CD14-positive monocyte (primary cell): ENCODE data around the gene CADM2. TPM values are rescaled to one million over a fixed set of nuclear protein-coding genes. Genes with fewer than 3 reads are reported as not detected.

Experiments
- DNase-seq, 3 donors: peaks; one replicate each; pipeline ENCODE4 v3.0.0-alpha.2; 2011 to 2022
- H2AFZ ChIP-seq: 2 replicates; pipeline ENCODE4 v1.6.0; 2012; ENCODE audit warnings: mild to moderate bottlenecking, low read depth, low read length, inconsistent platforms; ENCODE audit not compliant: insufficient read depth, poor library complexity, severe bottlenecking
- H3K27ac ChIP-seq, 2 donors: 1 replicate in 1 of 2; 2 replicates in 1 of 2; pipeline ENCODE4 v1.5.1; 2012 to 2013; ENCODE audit warnings: low read length in 2 of 2, control low read depth in 1 of 2, inconsistent platforms in 1 of 2, low read depth in 1 of 2, mild to moderate bottlenecking in 1 of 2
- H3K27me3 ChIP-seq, 2 donors: one replicate each; pipeline versions ENCODE4 v1.6.0 to v1.6.1; 2011 to 2013; ENCODE audit warnings: low read length in 2 of 2; ENCODE audit not compliant: control insufficient read depth in 2 of 2, insufficient read depth in 2 of 2
- H3K36me3 ChIP-seq, 2 donors: replicated peaks in 1 of 2; 1 replicate in 1 of 2; 2 replicates in 1 of 2; pipeline versions ENCODE4 v1.5.1 to v1.6.1; 2012 to 2013; ENCODE audit warnings: low read length in 2 of 2, control low read depth in 1 of 2, inconsistent platforms in 1 of 2, mild to moderate bottlenecking in 1 of 2; ENCODE audit not compliant: insufficient read depth in 2 of 2, control insufficient read depth in 1 of 2
- H3K4me1 ChIP-seq, 2 donors: 1 replicate in 1 of 2; 2 replicates in 1 of 2; pipeline versions ENCODE4 v1.5.1 to v1.6.1; 2012 to 2013; ENCODE audit warnings: low read length in 2 of 2, control low read depth in 1 of 2, inconsistent platforms in 1 of 2, mild to moderate bottlenecking in 1 of 2, moderate library complexity in 1 of 2; ENCODE audit not compliant: insufficient read depth in 2 of 2, control insufficient read depth in 1 of 2
- H3K4me2 ChIP-seq: replicated peaks from 2 replicates; pipeline ENCODE3; 2012; ENCODE audit warnings: low read length, moderate library complexity, mild to moderate bottlenecking; ENCODE audit not compliant: poor library complexity, severe bottlenecking; ENCODE audit errors: extremely low read depth
- H3K4me3 ChIP-seq, 3 experiments: fragments of 200-600 bp in 1 of 3; sonication (generic) in 1 of 3; replicated peaks in 1 of 3; 1 replicate in 2 of 3; 2 replicates in 1 of 3; pipeline ENCODE4 v1.5.1; 2011 to 2013; ENCODE audit warnings: low read length in 3 of 3, mild to moderate bottlenecking in 3 of 3, control low read depth in 2 of 3, low read depth in 2 of 3, inconsistent platforms in 1 of 3, moderate library complexity in 1 of 3
- H3K79me2 ChIP-seq: 2 replicates; pipeline ENCODE4 v1.6.0; 2012; ENCODE audit warnings: mild to moderate bottlenecking, control low read depth, inconsistent platforms, low read length, moderate library complexity; ENCODE audit not compliant: insufficient read depth
- H3K9ac ChIP-seq: 2 replicates; pipeline ENCODE4 v1.6.0; 2017; ENCODE audit warnings: low read length, mild to moderate bottlenecking; ENCODE audit not compliant: insufficient read depth, poor library complexity, severe bottlenecking
- H3K9me3 ChIP-seq, 2 donors: replicated peaks in 1 of 2; 1 replicate in 1 of 2; 2 replicates in 1 of 2; pipeline versions ENCODE4 v1.5.1 to v1.6.1; 2012 to 2013; ENCODE audit warnings: low read length in 2 of 2, control low read depth in 1 of 2; ENCODE audit not compliant: control insufficient read depth in 1 of 2, insufficient read depth in 1 of 2
- H4K20me1 ChIP-seq: 2 replicates; pipeline ENCODE4 v1.6.0; 2012; ENCODE audit warnings: mild to moderate bottlenecking, low read length, control low read depth, moderate library complexity; ENCODE audit not compliant: insufficient read depth
- H3K27ac Mint-ChIP-seq, 7 donors: one replicate each; pipeline ENCODE4 v1.8.0; 2020; ENCODE audit warnings: mild to moderate bottlenecking in 7 of 7, mixed read lengths in 7 of 7, moderate library complexity in 6 of 7, inconsistent platforms in 2 of 7
- H3K27me3 Mint-ChIP-seq, 3 donors: one replicate each; pipeline ENCODE4 v1.8.0; 2021 to 2022; ENCODE audit warnings: low read depth in 3 of 3, mild to moderate bottlenecking in 3 of 3, mixed read lengths in 3 of 3, moderate library complexity in 3 of 3, inconsistent platforms in 1 of 3
- H3K36me3 Mint-ChIP-seq, 2 donors: one replicate each; pipeline ENCODE4 v1.8.0; 2020; ENCODE audit warnings: mixed read lengths in 2 of 2, inconsistent platforms in 1 of 2, mild to moderate bottlenecking in 1 of 2
- H3K4me1 Mint-ChIP-seq: one replicate; pipeline ENCODE4 v1.8.0; 2020; ENCODE audit warnings: mild to moderate bottlenecking, mixed read lengths
- H3K4me3 Mint-ChIP-seq, 2 donors: one replicate each; pipeline ENCODE4 v1.8.0; 2020; ENCODE audit warnings: mild to moderate bottlenecking in 2 of 2, mixed read lengths in 2 of 2, moderate library complexity in 1 of 2
- H3K9me3 Mint-ChIP-seq, 7 donors: one replicate each; pipeline ENCODE4 v1.8.0; 2020 to 2022; ENCODE audit warnings: mixed read lengths in 7 of 7, mild to moderate bottlenecking in 6 of 7, moderate library complexity in 6 of 7, inconsistent platforms in 2 of 7
- CTCF ChIP-seq: fragments of 200-600 bp; IDR thresholded peaks from one replicate; pipeline ENCODE4 v1.8.0; 2022; ENCODE audit warnings: antibody characterized with exemption, mild to moderate bottlenecking
- WGBS: methylation state at CpG from one replicate; pipeline ENCODE4 v1.1.5; 2013; ENCODE audit warnings: missing lambda C conversion rate; ENCODE audit not compliant: insufficient coverage; 5-methylcytosine and 5-hydroxymethylcytosine counted together
- intact Hi-C, 2 donors: fragments of 100-400 bp; cut with micrococcal nuclease; formaldehyde crosslinking; loops; one replicate each; pipeline versions ENCODE4 v1.15.0 to v1.15.1; 2023
- polyA plus RNA-seq, 3 donors: library from polyadenylated mRNA; depleted of rRNA in 1 of 3; unstranded in 2 of 3; stranded (reverse) in 1 of 3; fragments of 300-500 nt in 2 of 3; fragments of >200 nt in 1 of 3; fragmentation: Illumina TruSeq in 2 of 3; gene quantifications; 1 replicate in 2 of 3; 2 replicates in 1 of 3; pipeline ENCODE4 v1.2.3, GENCODE V29; 2012 to 2021

The CADM2 gene
- polyA plus RNA-seq, 3 donors, result not detected

- no peak overlapping the region for H2AFZ ChIP-seq
- intact Hi-C loops, result loop anchor here in 1 of 2 donors (5.0 kb wide), 1 partner anchor 1030 kb away; no protein-coding TSS in a partner anchor
- peak overlapping the region in 1 of 7 donors; percentile 5 for H3K27ac Mint-ChIP-seq
- H4K20me1 ChIP-seq, result no peaks in the 10 kb centered on the region
- H3K4me3 Mint-ChIP-seq, result no peak overlapping the region
- no peak overlapping the region for H3K4me3 ChIP-seq
- no peaks in the 10 kb centered on the region for H3K9me3 ChIP-seq
- no peak overlapping the region for H3K9ac ChIP-seq
- no peaks in the 10 kb centered on the region for H3K36me3 ChIP-seq
- no peak overlapping the region for H3K27ac ChIP-seq
- 25% methylated on average over 2 of the region's 6 CpGs for WGBS
- DNase-seq, result peak in 2 of 3 donors; percentile 6 to 44
- H3K9me3 Mint-ChIP-seq, result no peaks in the 10 kb centered on the region
- H3K36me3 Mint-ChIP-seq, result no peaks in the 10 kb centered on the region
- no peaks in the 10 kb centered on the region for H3K79me2 ChIP-seq
- no peak overlapping the region for H3K4me2 ChIP-seq
- peaks cover 2% of the 10 kb centered on the region in 3 donors for H3K27me3 Mint-ChIP-seq
- no peak for TF ChIP-seq CTCF
- peaks cover 2% of the 10 kb centered on the region for H3K4me1 Mint-ChIP-seq
- no peaks in the 10 kb centered on the region for H3K4me1 ChIP-seq
- no peaks in the 10 kb centered on the region for H3K27me3 ChIP-seq
These were observed 613.0 kb downstream of the CADM2 start for GRCh38 chr3:85571835-85572234.

- no peak for DNase-seq
- no peaks in the 10 kb centered on the region for H3K9me3 ChIP-seq
- Mint-ChIP-seq H3K4me1 (peaks cover 2% of the 10 kb centered on the region), H3K9me3 (no peaks in the 10 kb centered on the region), H3K4me3 (no peak overlapping the region), H3K27me3 (peaks cover 2% of the 10 kb centered on the region in 3 donors), H3K36me3 (no peaks in the 10 kb centered on the region), H3K27ac (no peak overlapping the region)
- no peaks in the 10 kb centered on the region for H3K4me1 ChIP-seq
- H2AFZ ChIP-seq, result no peak overlapping the region
- intact Hi-C loops, result loop anchor here in 1 of 2 donors (5.0 kb wide), 1 partner anchor 1030 kb away; no protein-coding TSS in a partner anchor
- WGBS, result 97% methylated on average over 4 of the region's 4 CpGs
- no peak overlapping the region for H3K27ac ChIP-seq
- no peak overlapping the region for H3K4me2 ChIP-seq
- H3K27me3 ChIP-seq, result no peaks in the 10 kb centered on the region
- no peak for TF ChIP-seq CTCF
- no peaks in the 10 kb centered on the region for H3K36me3 ChIP-seq
- no peaks in the 10 kb centered on the region for H4K20me1 ChIP-seq
- no peak overlapping the region for H3K4me3 ChIP-seq
- no peak overlapping the region for H3K9ac ChIP-seq
- H3K79me2 ChIP-seq, result no peaks in the 10 kb centered on the region
These were observed 613.6 kb downstream of the CADM2 start for GRCh38 chr3:85572426-85572825.
